Left hindlimb (tissue), 1 donor: Measurements from ENCODE around the gene CLMN.
"Not testable (repeated sequence)": the region's sequence is repeated elsewhere in the genome, so short reads cannot be mapped to it uniquely, and the experiment has no call there.

Experiments
- DNase-seq: peaks from one replicate; pipeline ENCODE4 v3.0.0-alpha.2; 2018

The CLMN gene

DNA sequence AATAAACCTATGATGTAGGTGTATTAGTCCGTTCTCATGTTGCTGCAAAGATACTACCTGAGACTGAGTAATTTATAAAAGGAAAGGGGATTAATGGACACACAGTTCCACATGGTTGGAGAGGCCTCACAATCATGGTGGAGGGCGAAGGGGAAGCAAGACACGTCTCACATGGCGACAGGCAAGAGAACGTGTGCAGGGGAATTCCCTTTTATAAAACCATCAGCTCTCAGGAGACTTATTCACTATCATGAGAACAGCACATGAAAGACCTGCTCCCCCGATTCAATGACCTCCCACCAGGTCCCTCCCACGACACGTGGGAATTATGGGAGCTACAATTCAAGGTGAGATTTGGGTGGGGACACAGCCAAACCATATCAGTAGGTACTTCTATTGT lies 103.7 kb downstream of the CLMN start:
- no peak for DNase-seq

DNA sequence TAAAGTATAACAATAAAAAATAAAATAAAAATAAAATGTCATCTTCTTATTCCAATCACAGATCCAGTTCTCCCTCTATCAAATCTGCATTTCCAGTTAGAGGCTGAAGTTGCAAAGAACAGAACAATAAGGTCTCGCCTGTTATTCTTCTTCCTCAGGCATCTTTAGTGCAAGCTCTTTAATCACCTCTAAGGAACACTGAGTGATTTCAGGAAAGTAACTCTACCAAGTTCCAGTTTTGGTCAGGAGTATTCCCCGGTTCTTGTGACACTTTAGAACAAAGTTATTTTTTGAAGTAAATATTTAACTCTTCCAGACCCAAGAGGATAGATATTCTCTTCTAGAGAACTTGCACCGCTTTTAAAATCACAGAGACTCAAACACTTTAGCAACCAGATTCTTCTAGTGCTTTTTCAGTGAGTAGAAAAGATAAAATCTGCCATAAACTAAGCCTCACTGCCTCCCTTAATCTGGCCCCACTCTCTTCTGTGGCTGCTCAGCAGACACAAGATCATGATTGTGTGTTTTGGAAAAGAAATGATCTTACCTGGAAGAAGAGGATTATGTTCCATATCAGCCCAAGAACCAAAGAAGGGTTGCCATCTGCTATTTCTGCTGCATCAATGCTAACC lies 104.5 kb downstream of the CLMN start:
- DNase-seq = no peak

DNA sequence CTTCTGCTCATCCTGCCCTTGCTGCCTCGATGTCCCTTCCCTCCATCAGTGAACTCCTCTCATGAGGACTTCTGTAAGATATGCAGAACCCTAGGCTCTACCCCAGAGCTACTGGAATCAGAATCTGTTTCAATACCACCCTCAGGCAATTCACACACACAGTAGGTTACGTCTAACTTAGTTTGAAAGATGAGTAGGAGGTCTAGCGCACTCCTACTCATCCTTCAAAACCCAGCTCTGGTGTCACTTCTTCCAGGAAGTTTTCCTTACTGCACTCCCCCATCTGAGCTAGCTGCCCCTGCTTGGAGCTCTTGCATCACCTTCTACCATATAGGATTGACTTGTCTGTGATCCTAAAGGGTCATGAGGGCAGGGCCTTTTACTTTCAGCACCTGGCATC lies 105.9 kb downstream of the CLMN start:
- no peak for DNase-seq

DNA sequence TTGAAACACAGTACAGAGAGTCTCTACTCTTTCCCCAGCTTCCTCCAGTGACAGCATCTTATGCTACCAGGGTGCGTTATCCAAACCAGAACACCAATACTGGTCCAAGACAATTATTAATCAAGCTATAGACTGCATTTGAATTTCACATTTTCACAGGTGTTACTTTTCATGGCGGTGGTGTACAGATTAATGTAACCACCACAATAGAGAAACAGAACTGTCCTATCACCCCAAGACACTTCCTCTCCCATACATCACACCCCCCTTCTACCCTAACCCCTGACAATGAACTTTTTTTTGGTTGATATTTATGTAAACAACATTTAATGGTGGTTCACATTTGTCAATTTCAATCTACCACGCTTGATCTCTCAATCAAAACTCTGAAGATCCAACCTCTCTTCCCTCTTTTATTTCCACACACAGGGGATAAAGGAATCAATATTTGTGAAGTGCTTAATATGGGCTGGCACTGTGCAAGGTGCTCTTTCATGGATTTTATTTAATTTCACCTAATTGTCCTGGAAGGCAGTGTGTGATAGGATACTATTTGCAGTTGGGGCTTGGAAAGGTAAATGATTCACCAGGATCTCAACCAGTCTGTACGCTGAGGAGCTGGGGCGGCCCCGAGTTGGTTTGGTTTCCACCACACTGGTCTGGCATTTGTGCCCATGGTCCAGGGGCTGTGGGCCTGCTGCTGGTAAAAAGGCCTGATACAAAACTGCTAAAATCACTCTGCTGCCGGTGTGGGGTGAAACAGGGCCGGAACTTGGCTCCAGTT lies 107.8 kb downstream of the CLMN start:
- DNase-seq = no peak

DNA sequence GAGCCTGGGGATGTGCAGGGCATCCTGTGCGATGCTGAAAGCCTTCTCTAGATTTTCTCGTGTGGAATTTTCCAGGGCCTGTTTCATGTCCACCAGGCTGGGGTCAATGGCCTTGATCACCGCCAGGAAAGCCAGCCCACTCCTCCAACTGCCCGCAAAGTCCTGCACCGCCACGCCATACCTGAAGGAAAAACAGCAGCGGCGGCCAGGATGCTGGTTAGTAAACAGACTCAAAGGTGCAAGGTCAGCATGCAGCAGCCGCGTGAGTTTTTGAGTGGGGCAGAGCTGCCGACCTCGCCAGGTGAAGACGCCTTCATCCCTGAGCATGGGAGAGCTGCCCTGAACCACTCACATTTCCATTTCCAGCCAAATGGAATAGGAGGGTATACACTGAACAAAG lies 109.0 kb downstream of the CLMN start:
- DNase-seq = no peak

DNA sequence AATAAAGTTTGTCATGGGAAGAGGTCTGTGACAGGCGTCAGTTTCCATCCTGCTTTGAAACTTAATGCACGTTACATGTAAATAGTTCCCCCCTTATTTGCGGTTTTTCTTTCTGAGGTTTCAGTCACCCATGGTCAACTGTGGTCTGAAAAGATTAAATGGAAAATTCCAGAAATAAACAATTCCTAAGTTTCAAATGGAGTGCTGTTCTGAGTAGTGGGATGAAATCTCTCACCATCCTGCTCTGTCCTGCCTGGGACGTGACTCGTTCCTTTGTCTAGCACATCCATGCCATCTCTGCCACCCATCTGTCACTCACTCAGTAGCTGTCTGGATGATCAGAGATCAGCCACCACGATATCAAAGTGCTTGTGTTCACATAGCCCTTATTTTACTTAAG lies 111.1 kb downstream of the CLMN start:
- no peak for DNase-seq

DNA sequence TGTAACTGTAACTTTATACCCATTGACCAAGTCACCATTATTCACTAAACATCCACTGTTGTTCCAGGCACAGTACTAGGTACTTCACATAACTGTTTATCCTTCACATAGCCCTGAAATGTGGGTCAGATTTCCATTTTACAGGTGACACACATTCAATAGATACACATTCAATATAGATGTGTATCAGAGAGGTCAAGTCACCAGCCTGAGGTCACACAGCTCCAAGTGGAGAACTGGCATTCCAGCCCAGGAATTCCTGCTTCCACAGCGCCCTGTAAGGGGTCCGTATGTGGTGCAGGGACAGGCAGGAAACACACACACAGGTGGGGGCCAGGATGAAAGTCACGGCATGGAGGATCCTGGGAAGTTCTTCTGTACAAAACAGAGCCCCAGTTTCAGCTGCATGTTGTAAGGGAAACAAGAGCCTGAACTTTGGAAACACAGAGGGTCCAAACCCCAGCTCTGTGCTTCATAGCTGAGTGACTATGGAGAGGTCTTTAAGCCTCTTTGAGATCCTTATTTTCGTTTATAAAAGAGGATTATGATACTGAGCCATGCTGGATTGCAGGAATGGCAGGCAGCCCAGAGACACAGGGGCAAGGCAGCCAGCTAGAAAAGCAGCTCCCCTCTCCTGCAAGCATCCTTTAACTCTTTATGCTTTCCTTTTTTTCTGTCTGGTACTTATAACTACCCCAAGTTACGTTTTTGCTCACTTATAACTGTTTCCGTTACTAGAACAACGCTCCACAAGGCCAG lies 112.1 kb downstream of the CLMN start:
- no peak for DNase-seq

DNA sequence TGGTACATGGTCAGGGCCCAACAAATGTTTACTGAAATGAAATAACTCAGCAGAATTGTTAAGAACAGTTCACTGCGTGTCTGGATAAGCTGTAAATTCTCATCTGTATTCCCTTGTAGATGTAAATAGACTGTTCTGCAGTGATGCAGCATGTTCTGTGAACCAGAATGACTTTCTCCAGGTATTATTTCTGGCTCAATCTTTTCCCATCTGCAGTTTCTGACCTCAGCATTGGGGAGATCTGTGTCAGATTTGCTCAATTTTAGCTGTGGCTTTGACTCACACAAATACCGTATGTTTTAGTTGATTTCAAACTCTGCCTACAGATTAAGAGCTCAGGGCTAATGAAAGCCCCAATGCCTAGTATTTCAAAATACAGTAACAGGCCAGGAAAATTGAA lies 113.2 kb downstream of the CLMN start:
- DNase-seq = no peak

DNA sequence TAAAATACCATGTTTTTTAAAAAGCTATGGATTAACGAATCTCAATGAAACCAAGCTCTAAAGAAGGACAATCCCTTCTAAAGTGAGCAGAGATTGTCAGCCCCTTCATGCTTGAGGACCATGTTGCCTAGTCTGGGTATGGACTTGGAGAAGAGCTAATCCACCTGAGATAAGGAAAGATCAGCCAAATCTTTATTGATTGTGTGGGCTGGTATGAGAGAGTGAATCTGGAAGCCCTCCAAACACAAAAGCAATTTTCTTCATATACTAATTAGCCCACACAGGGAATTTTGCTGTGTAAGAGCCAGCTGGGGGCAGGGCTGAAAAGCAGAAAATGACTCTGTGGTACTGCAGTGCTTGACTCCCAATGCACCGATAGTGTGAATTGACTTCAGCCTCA lies 115.0 kb downstream of the CLMN start:
- no peak for DNase-seq

DNA sequence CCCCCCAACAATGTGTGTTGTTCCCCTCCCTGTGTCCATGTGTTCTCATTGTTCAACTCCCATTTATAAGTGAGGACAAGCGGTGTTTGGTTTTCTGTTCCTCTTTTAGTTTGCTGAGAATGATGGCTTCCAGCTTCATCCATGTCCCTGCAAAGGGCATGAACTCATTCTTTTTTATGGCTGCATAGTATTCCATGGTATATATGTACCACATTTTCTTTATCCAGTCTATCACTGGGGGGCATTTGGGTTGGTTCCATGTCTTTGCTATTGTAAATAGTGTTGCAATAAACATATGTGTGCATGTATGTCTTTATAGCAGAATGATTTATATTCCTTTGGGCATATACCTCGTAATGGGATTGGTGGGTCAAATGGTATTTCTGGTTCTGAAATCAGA lies 118.0 kb downstream of the CLMN start:
- not testable (repeated sequence) for DNase-seq

DNA sequence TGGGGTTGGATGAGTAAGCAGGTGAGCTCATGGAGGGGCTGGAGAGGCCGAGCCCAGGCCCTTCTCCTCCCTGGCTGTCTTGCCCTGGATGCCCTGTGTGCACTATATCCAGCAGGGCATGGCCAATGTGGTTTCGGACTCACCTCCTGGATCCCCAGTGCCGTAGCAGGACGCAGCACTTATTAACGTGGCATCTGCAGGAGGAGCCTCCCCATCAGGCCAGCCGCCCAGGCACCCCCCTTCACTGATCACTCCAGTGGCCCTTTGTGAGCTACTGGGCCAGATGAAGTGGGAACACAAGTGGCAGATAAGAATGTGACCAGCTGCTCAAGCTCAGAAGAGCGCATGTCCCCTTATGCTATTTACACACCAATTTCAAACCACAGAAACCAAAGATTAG lies 119.3 kb downstream of the CLMN start:
- DNase-seq = no peak

DNA sequence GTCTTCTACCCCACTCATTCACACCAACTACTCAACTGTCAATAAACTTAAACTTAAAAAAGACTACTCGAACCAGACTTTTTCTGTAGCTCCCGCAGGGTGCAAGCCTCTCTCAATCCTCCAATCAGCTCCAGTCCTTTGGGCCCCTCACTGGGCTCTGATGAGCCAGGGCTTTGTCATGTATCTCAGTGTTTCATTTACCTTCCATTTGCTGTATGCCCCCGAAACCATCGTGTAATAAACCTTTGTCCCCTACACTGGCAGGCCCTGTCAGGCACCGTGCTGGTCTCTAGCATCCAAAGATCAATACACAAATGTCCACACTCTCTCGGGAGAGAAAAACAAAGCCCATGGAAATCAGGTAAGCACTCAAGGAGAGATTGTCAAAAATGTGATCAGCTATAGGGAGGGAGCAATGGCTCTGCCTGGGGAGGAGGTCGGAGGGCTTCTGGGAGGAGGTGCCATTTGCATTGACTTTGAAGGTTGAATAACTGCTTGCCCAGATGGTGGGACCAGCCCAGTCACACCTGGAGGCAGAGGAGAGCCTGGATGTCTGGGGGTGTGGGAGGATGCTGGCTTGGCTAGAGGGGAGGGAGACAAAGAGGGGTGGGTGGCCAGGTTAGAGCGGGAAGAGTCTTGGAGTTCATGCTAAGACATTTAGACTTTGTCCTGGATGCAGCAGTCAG lies 120.3 kb downstream of the CLMN start:
- DNase-seq = no peak

DNA sequence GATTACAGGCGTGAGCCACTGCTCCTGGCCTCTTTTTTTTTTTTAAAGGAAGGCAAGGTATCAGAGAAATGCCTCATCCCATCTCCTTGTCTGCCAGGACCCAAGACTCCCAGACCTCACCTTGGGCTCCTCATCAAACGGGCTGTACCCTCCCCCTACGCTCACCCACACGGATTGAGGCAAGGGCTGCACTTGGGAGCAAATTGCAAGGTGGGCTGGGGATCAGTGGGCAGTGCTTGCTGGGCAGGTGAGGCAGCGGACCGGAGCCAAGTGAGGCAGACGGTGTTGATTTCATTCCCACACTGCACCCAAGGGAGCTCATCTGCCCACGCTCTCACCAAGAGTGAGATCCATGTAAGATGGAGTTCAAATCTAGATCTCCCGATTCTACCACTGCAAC lies 121.4 kb downstream of the CLMN start:
- DNase-seq = no peak

DNA sequence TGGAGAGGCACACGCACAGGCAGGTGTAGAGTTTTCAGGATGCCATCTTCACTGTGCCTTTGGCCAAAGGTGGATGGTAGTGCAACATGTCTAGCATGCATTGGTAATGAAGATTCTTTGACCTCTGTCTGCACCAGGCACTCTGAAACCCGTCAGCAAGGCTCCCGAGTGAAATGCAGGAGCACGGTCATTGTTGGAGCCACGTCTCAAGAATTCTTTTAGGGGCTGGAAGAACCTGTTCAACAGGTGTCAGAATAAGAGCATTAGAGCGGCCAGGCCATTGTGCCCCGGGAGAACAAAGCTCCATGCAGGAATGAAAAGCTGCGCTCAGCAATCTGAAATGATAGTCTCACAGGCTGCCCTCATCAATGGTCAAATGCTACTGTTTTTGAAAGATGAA lies 122.2 kb downstream of the CLMN start:
- DNase-seq = no peak

DNA sequence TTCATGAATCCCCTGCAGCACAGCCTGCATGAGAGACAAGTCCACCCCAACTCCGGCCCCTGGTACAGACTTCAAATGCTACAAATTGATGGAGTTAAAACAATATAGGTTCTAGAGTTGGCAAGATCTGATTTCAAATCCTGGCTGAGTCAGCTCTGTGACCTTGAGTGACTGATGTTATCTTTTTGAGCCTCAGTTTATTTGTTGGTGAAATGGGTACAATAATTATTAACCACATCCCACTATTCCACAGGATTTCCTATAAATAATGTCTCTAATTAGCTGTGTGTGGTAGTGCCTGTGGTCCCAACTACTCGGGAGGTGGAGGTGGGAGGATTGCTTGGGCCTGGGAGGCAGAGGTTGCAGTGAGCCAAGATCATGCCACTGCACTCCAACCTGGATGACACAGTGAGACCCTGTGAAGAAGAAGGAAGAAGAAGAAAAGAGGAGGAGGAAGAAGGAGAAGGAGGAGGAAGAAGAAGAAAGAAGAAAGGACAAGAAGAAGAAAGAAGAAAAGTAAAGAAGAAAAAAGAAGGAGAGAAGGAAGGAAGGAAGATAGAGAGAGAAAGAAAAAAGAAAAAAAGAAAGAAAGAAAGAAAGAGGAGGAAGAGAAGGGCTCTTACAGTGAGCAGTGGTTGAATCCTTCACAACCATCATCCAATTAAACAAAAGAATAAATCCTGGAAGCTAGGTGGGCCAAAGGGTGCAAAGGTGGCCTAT lies 122.7 kb downstream of the CLMN start:
- no peak for DNase-seq

DNA sequence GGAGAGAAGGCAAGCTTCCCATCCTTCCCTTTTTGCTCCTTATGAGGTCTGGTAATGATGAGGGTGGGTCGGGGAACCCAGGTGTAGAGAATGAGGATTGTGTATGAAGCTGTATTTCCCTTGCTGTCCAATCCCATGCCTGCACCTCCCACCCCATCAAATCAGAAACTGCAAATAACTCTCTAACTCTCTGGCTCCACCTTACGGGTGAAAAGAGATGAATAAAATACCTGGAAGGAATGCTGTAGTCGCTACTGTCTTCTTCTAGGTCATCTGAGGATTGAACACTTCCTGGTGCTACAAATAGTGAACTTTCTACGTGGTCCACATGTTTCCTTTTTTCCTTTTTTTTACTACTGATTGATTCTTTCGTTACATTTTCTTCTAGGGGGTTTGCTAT lies 123.4 kb downstream of the CLMN start:
- DNase-seq = no peak

DNA sequence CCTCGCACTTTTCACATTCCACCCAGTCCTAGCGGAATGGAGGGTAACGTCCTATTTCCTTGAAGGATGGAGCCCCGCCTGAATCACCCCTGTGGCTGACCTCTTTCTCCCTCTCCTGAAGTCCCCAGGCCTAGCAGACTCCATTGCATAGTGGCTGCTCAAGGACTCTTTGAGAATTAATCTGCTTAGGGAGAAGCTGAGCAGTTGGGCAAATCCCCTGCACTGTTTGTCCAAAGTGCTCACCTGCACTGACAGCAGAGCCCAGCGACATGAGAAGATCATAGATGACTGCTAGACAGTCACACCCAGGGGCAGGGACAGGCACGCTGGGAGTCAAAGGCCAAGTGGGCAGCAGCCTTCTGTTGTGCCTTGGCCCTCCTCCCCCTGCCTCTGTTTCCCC lies 124.7 kb downstream of the CLMN start:
- DNase-seq = no peak

DNA sequence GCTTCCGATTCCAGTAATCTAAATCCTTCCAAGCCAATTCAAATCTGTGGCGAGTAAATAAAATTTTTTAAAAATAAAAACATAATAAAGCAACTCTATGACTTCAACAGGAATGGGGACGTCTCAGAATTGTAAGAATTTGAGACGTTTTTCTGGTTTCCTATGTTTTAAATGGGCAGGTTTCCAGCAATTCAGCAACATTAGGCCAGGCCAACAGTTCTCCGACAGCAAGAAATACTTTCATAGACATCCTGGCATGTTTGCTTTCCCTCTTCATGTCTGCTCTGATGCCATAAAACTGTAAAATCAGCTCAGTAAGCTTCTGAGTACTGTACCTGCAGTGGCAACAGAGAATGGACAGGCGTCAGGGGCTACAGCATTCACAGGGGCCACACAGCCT lies 126.6 kb downstream of the CLMN start:
- DNase-seq = no peak

DNA sequence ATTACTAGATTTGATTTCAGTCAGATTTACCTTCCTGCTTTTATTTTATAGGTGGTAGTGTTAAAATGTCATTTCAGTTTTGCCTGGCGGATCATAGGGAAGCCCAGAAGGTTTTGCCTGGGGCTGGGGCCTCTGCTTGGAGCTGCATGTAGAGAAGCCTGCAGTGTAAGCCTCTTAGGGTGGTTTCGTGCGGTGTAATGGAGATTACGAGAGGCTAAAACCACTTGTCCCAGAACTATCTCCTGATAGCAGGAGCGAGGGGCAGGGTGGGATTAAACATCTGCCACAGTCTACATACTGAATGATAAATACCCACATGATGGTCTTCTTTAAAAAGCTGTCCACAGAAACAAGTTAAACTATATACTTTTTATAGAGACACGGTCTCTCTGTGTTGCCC lies 127.4 kb downstream of the CLMN start:
- no peak for DNase-seq

DNA sequence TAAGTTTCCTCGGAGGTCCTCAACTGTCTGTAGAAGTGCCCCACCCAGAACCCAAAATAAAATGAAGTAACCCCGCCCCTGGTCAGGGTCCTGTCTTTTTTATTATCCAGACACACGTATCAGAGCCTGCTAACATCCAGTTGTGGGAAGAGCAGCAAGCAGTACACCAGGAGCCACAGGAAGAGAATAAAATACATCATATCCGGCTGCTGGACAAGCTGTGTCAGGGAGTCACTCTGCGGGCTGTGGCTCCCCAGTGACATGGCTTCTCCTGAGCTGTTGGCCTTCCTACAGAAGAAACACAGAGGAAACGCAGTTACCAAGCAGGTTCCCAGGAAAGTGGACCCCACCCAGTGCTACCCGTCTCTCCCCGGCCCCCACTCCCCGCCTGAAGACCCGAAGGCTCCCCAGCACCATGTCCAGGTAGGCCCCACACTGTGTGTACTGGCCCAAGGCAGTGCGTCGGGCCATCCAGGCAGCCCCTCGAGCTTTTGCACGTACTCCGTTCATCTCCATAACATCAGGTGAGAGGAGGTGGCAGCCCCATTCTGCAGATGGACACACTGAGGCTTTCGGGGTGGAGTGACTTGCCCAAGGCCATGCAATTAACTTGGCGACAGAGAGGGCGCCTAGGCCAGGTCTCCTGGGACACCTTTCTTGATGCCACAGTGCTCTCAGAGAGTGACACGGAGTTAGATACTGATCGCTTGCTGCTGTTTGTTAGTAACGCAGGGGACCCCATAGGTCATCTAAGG lies 128.1 kb downstream of the CLMN start:
- no peak for DNase-seq

DNA sequence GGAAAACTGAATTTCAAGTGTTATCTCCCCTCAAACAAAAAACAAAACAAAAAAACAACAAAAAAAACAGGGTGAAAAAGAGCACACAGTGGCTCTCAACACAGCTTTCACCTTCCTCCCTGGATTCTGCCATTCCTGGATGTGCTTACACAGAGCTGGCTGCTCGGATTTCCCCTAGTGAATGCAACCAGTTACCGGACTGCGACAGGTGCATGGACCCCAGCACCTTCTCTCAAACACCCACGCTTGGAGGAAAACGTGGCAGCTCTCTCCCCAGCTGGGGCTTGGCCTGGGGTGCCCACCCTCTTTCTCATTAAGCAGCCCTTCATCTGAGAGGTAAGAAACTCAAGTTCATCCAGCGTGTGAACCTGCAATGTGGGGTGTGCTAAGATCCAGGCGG lies 128.9 kb downstream of the CLMN start:
- no peak for DNase-seq

DNA sequence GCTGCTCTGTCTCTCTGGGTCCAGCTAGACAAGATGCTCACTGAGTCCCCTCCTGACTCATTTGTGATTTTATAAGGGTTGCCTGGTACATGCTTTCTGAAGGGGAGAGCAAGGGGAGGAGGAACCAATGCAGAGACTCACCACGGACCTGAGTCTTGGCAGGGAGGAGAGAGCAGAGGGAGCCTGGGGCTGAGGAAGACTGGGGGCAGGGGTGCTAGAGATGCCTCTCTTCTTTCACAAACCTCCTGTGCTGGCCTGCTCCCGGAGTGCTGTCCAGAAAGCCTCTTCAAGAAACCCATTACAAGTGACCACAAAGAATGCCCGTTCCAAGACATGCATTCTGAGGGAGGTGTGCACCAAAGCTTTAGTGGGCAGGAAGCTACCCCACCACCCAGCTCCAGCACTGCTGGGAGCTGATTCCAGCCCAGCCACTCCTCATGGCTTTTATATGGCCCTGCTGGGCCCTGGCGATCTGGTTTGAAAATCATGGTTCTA lies 129.3 kb downstream of the CLMN start:
- DNase-seq = no peak
